22Rv1 (cell line): ENCODE data around the gene PSD2.

Experiments
- H3K27ac ChIP-seq: fragments of 450-650 bp; 2 replicates; pipeline ENCODE4 v1.5.1; 2017
- ZFX ChIP-seq: fragments of 450-650 bp; IDR thresholded peaks from 2 replicates; pipeline ENCODE4 v1.6.1; 2017; ENCODE audit warnings: antibody characterized with exemption, borderline replicate concordance
- TF ChIP-seq, protein P1 (sequence below): fragments of 450-650 bp; IDR thresholded peaks from 2 replicates; pipeline ENCODE4 v1.5.1; 2017; ENCODE audit warnings: mild to moderate bottlenecking

Gene PSD2

GRCh38 chr5:139795074-139796001, at the start of gene PSD2:
PSD2 (plus strand) TSS chr5:139795808; CDS start chr5:139809441, 13,633 bp downstream.
- no peak within 1 kb of the TSS for H3K27ac ChIP-seq
- TF ChIP-seq ZFX: no peak
- TF ChIP-seq, protein P1, sequence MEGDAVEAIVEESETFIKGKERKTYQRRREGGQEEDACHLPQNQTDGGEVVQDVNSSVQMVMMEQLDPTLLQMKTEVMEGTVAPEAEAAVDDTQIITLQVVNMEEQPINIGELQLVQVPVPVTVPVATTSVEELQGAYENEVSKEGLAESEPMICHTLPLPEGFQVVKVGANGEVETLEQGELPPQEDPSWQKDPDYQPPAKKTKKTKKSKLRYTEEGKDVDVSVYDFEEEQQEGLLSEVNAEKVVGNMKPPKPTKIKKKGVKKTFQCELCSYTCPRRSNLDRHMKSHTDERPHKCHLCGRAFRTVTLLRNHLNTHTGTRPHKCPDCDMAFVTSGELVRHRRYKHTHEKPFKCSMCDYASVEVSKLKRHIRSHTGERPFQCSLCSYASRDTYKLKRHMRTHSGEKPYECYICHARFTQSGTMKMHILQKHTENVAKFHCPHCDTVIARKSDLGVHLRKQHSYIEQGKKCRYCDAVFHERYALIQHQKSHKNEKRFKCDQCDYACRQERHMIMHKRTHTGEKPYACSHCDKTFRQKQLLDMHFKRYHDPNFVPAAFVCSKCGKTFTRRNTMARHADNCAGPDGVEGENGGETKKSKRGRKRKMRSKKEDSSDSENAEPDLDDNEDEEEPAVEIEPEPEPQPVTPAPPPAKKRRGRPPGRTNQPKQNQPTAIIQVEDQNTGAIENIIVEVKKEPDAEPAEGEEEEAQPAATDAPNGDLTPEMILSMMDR: no peak

GRCh38 chr5:139746691-139747582, 48.7 kb upstream of the PSD2 start:
- TF ChIP-seq, protein P1: no peak
- TF ChIP-seq ZFX: no peak
- H3K27ac ChIP-seq: no peak overlapping the region

- no peak overlapping the region for H3K27ac ChIP-seq
- TF ChIP-seq, protein P1: no peak
- no peak for TF ChIP-seq ZFX
These were observed 47.8 kb upstream of the PSD2 start for GRCh38 chr5:139747583-139748504.

DNA sequence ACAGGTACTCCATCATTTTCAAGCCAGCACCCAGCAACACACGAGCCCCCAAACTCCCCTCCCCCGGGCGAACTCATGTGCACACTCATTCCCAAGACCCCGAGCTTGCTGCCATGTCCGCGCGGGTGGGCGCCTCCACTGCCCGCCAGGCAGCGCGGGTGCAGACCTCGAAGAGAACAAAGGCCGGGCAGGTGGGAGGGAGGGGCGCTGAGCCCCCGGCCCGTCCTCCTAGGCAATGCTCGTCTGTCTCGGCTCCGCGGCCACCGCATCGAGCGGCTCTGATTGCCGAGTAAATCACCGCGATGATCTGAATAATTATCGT, 47.1 kb upstream of the PSD2 start:
- TF ChIP-seq ZFX: no peak
- TF ChIP-seq, protein P1: no peak
- H3K27ac ChIP-seq: no peak overlapping the region

DNA sequence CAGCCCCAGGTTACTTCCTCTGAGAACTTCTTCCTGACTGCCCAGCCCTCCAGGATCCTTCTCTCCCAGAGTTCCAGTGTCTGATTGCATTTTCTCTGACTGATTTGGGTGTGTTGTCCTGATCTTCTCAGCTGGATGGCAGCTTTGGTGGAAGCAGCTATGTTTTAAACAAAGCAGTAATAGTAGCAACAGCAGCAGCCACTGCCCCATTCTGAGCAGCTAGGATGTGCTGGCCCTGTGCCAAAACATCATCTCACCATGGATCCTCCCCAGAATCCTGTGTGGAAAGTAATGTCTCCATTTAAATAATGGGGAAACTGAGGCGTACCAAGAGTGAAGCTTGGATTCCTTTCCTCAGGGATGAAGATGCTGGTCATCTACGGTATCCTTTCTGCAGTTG, 46.4 kb upstream of the PSD2 start:
- no peak overlapping the region for H3K27ac ChIP-seq

DNA sequence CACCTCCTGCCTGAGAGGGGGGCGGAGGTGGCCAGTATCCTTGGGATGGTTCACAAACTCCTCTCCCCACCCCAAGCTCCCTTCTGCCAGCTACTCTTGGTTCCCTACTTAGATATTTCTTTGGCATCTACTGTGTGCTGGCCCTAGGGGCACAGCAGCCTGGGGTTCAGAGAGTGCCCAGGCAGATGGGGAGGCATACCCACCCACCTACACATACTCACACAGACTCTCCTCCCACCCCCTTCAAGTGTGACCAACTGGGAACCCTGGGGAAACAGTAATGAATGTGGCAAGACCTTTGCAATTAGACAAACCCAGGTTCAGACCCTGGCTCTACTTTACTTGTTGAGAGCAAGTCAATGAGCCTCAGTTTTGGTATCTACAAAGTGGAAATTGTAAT, 44.4 kb upstream of the PSD2 start:
- TF ChIP-seq, protein P1: no peak
- no peak for TF ChIP-seq ZFX
- H3K27ac ChIP-seq: no peak overlapping the region

More for the DNA sequence above, 46.4 kb upstream of the PSD2 start:
- TF ChIP-seq ZFX: no peak
- TF ChIP-seq, protein P1: no peak
